Ishikawa (cell line): ENCODE data around the gene TNC.

Experiments used
- CREB1 ChIP-seq: IDR thresholded peaks from 2 replicates; pipeline ENCODE4 v1.6.1; 2012; ENCODE audit warnings: low read depth
- EP300 ChIP-seq: IDR thresholded peaks from 2 replicates; pipeline ENCODE4 v1.6.1; 2012; ENCODE audit warnings: borderline replicate concordance
- RAD21 ChIP-seq: IDR thresholded peaks from 2 replicates; pipeline ENCODE4 v1.6.1; 2012; ENCODE audit warnings: low read depth
- TCF12 ChIP-seq: IDR thresholded peaks from 2 replicates; pipeline ENCODE4 v1.6.1; 2012; ENCODE audit warnings: low read depth
- YY1 ChIP-seq: IDR thresholded peaks from 2 replicates; pipeline ENCODE4 v1.6.1; 2012; ENCODE audit warnings: low read depth

DNA sequence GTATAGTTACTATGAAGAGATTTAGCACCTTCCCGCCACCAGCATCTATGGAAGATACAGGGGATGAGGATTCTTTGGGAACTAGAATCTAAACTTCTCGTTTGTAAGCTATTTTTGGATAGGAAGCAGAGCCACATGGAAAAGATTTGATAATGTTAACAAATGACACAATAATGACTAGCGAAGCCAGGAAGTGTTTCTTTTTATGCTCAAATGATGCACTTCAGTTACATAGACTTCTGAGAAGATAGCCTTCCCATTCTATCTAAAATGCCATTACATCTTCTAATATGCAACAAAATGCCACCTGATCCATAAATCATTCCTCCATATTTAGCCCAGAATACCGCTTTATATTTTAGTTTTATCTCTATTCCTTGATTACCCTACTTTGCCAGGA is 17.0 kb upstream of the TNC start:
- TF ChIP-seq YY1 (no peak), TCF12 (no peak), EP300 (no peak), RAD21 (no peak), CREB1 (no peak)
